Muscle layer of duodenum (tissue), 2 donors: ENCODE results near the gene ADARB1.

Experiments
- H3K27ac ChIP-seq: one replicate; pipeline ENCODE4 v1.7.0; 2013; ENCODE audit warnings: mild to moderate bottlenecking, low read length
- H3K27me3 ChIP-seq: one replicate; pipeline ENCODE4 v1.7.0; 2013; ENCODE audit warnings: low read depth, mild to moderate bottlenecking, control low read depth, low read length
- H3K36me3 ChIP-seq, 2 donors: one replicate each; pipeline ENCODE4 v1.7.0; 2013; ENCODE audit warnings: low read length in 2 of 2, control low read depth in 1 of 2, mild to moderate bottlenecking in 1 of 2; ENCODE audit not compliant: insufficient read depth in 2 of 2, control insufficient read depth in 1 of 2
- H3K4me1 ChIP-seq, 2 donors: one replicate each; pipeline ENCODE4 v1.7.0; 2013; ENCODE audit warnings: low read length in 2 of 2, mild to moderate bottlenecking in 2 of 2, control low read depth in 1 of 2, moderate library complexity in 1 of 2; ENCODE audit not compliant: insufficient read depth in 2 of 2, control insufficient read depth in 1 of 2
- H3K4me3 ChIP-seq, 2 donors: one replicate each; pipeline ENCODE4 v1.7.0; 2013; ENCODE audit warnings: low read length in 2 of 2, low read depth in 1 of 2, mild to moderate bottlenecking in 1 of 2
- H3K9me3 ChIP-seq, 2 donors: one replicate each; pipeline ENCODE4 v1.7.0; 2013; ENCODE audit warnings: low read length in 2 of 2, control low read depth in 1 of 2, mild to moderate bottlenecking in 1 of 2; ENCODE audit not compliant: control insufficient read depth in 1 of 2
- donor health status: healthy.

ADARB1 gene

GRCh38 chr21:45184869-45185268 lies 110.5 kb downstream of the ADARB1 start:
- H3K4me1 ChIP-seq = no peaks in the 10 kb centered on the region

GRCh38 chr21:45186709-45187108 lies 112.3 kb downstream of the ADARB1 start:
- Histone ChIP-seq H3K9me3 (peaks cover 3 to 32% of the 10 kb centered on the region in 2 donors), H3K36me3 (peaks cover 25 to 78% of the 10 kb centered on the region in 2 donors)

More at GRCh38 chr21:45184869-45185268, 110.5 kb downstream of the ADARB1 start:
- Histone ChIP-seq H3K4me3 (no peak overlapping the region), H3K9me3 (peaks cover 3 to 25% of the 10 kb centered on the region in 2 donors), H3K27ac (no peak overlapping the region), H3K27me3 (no peaks in the 10 kb centered on the region), H3K36me3 (peaks cover 25 to 80% of the 10 kb centered on the region in 2 donors)

GRCh38 chr21:45187646-45188045 lies 113.3 kb downstream of the ADARB1 start:
- Histone ChIP-seq H3K36me3 (peaks cover 25 to 73% of the 10 kb centered on the region in 2 donors), H3K9me3 (peaks cover 3 to 32% of the 10 kb centered on the region in 2 donors), H3K4me3 (peak overlapping the region in 1 of 2 donors; percentile 31), H3K27ac (no peak overlapping the region), H3K27me3 (no peaks in the 10 kb centered on the region), H3K4me1 (no peaks in the 10 kb centered on the region)

More at GRCh38 chr21:45186709-45187108, 112.3 kb downstream of the ADARB1 start:
- Histone ChIP-seq H3K4me1 (no peaks in the 10 kb centered on the region), H3K27ac (no peak overlapping the region), H3K27me3 (no peaks in the 10 kb centered on the region), H3K4me3 (no peak overlapping the region)

- peaks cover 3 to 32% of the 10 kb centered on the region in 2 donors for H3K9me3 ChIP-seq
- no peak overlapping the region for H3K4me3 ChIP-seq
- H3K27ac ChIP-seq = no peak overlapping the region
- H3K36me3 ChIP-seq = peaks cover 22 to 60% of the 10 kb centered on the region in 2 donors
- H3K4me1 ChIP-seq = no peaks in the 10 kb centered on the region
- H3K27me3 ChIP-seq = no peaks in the 10 kb centered on the region
These were observed 115.6 kb downstream of the ADARB1 start for GRCh38 chr21:45190013-45190412.

GRCh38 chr21:45192332-45192731 lies 118.0 kb downstream of the ADARB1 start:
- peaks cover 3 to 25% of the 10 kb centered on the region in 2 donors for H3K9me3 ChIP-seq
- H3K27ac ChIP-seq = no peak overlapping the region
- H3K27me3 ChIP-seq = no peaks in the 10 kb centered on the region
- H3K4me3 ChIP-seq = no peak overlapping the region
- H3K36me3 ChIP-seq = peaks cover 6 to 37% of the 10 kb centered on the region in 2 donors
- no peaks in the 10 kb centered on the region for H3K4me1 ChIP-seq

GRCh38 chr21:45196620-45197019 lies 122.2 kb downstream of the ADARB1 start:
- peaks cover 0 to 4% of the 10 kb centered on the region in 2 donors for H3K36me3 ChIP-seq

GRCh38 chr21:45199201-45199600 lies 124.8 kb downstream of the ADARB1 start:
- Histone ChIP-seq H3K27ac (no peak overlapping the region), H3K27me3 (no peaks in the 10 kb centered on the region), H3K4me3 (no peak overlapping the region), H3K9me3 (no peaks in the 10 kb centered on the region), H3K4me1 (no peaks in the 10 kb centered on the region), H3K36me3 (no peaks in the 10 kb centered on the region)

More at GRCh38 chr21:45196620-45197019, 122.2 kb downstream of the ADARB1 start:
- H3K4me3 ChIP-seq = no peak overlapping the region
- H3K27me3 ChIP-seq = no peaks in the 10 kb centered on the region
- no peak overlapping the region for H3K27ac ChIP-seq
- H3K4me1 ChIP-seq = no peaks in the 10 kb centered on the region
- H3K9me3 ChIP-seq = no peaks in the 10 kb centered on the region

GRCh38 chr21:45200031-45200430 lies 125.7 kb downstream of the ADARB1 start:
- H3K36me3 ChIP-seq = peaks cover 5 to 7% of the 10 kb centered on the region in 2 donors
- H3K27ac ChIP-seq = no peak overlapping the region

GRCh38 chr21:45200581-45201296 lies 126.4 kb downstream of the ADARB1 start:
- no peak overlapping the region for H3K4me3 ChIP-seq
- peaks cover 5 to 12% of the 10 kb centered on the region in 2 donors for H3K36me3 ChIP-seq
- no peaks in the 10 kb centered on the region for H3K27me3 ChIP-seq
- no peaks in the 10 kb centered on the region for H3K9me3 ChIP-seq
- H3K4me1 ChIP-seq = no peaks in the 10 kb centered on the region
- no peak overlapping the region for H3K27ac ChIP-seq

More at GRCh38 chr21:45200031-45200430, 125.7 kb downstream of the ADARB1 start:
- Histone ChIP-seq H3K4me1 (no peaks in the 10 kb centered on the region), H3K27me3 (no peaks in the 10 kb centered on the region), H3K4me3 (no peak overlapping the region), H3K9me3 (no peaks in the 10 kb centered on the region)

GRCh38 chr21:45202344-45202743 lies 128.0 kb downstream of the ADARB1 start:
- peaks cover 5 to 17% of the 10 kb centered on the region in 2 donors for H3K36me3 ChIP-seq
- no peak overlapping the region for H3K27ac ChIP-seq
- no peaks in the 10 kb centered on the region for H3K4me1 ChIP-seq
- H3K27me3 ChIP-seq = no peaks in the 10 kb centered on the region
- H3K9me3 ChIP-seq = no peaks in the 10 kb centered on the region
- no peak overlapping the region for H3K4me3 ChIP-seq

- Histone ChIP-seq H3K4me1 (no peaks in the 10 kb centered on the region), H3K36me3 (peaks cover 5 to 17% of the 10 kb centered on the region in 2 donors), H3K27ac (no peak overlapping the region), H3K27me3 (no peaks in the 10 kb centered on the region), H3K4me3 (no peak overlapping the region), H3K9me3 (no peaks in the 10 kb centered on the region)
These were observed 128.5 kb downstream of the ADARB1 start for GRCh38 chr21:45202889-45203288.
